Epithelial cell of esophagus (primary cell): Measurements from ENCODE around the gene INO80B.
"Not testable (repeated sequence)": the region's sequence is repeated elsewhere in the genome, so short reads cannot be mapped to it uniquely, and the experiment has no call there.

Experiments
- DNase-seq: peaks from one replicate; pipeline ENCODE4 v3.0.0; 2010; ENCODE audit warnings: low read depth
- H3K4me3 ChIP-seq: 2 replicates; pipeline ENCODE4 v1.5.1; 2011; ENCODE audit warnings: mild to moderate bottlenecking, low read length, control low read depth
- TF ChIP-seq, protein P1 (sequence below): IDR thresholded peaks from 2 replicates; pipeline ENCODE4 v1.5.1; 2011; ENCODE audit warnings: low read depth, mild to moderate bottlenecking, low read length, control low read depth, inconsistent platforms; ENCODE audit not compliant: insufficient read depth; ENCODE audit errors: missing control alignments

INO80B gene

GRCh38 chr2:74474481-74474880 is 19.6 kb downstream of the INO80B start:
- no peak for DNase-seq
- TF ChIP-seq, protein P1, sequence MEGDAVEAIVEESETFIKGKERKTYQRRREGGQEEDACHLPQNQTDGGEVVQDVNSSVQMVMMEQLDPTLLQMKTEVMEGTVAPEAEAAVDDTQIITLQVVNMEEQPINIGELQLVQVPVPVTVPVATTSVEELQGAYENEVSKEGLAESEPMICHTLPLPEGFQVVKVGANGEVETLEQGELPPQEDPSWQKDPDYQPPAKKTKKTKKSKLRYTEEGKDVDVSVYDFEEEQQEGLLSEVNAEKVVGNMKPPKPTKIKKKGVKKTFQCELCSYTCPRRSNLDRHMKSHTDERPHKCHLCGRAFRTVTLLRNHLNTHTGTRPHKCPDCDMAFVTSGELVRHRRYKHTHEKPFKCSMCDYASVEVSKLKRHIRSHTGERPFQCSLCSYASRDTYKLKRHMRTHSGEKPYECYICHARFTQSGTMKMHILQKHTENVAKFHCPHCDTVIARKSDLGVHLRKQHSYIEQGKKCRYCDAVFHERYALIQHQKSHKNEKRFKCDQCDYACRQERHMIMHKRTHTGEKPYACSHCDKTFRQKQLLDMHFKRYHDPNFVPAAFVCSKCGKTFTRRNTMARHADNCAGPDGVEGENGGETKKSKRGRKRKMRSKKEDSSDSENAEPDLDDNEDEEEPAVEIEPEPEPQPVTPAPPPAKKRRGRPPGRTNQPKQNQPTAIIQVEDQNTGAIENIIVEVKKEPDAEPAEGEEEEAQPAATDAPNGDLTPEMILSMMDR = no peak

DNA sequence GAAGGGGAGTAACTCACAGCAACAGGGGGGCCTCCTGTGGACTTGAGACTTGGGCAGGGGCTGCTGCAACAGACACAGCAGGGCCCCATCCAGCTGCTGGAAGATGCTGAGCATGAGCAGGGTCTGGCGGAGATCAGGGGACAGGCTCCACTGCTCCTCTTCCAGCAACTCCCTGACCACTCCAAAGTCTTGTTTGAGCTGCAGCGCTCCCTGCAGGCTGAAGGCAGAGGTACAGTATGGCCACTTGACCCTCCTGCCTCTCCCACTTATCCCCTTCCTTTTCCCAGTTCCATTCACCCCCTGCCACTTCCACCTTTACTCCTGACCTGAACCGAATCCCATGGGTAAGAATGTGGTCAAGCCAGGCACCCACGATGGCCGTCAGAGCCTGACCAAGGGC is 20.0 kb downstream of the INO80B start:
- H3K4me3 ChIP-seq = no peak overlapping the region
- no peak for DNase-seq
- TF ChIP-seq, protein P1 = peak; percentile 35

More at GRCh38 chr2:74474481-74474880, 19.6 kb downstream of the INO80B start:
- no peak overlapping the region for H3K4me3 ChIP-seq

DNA sequence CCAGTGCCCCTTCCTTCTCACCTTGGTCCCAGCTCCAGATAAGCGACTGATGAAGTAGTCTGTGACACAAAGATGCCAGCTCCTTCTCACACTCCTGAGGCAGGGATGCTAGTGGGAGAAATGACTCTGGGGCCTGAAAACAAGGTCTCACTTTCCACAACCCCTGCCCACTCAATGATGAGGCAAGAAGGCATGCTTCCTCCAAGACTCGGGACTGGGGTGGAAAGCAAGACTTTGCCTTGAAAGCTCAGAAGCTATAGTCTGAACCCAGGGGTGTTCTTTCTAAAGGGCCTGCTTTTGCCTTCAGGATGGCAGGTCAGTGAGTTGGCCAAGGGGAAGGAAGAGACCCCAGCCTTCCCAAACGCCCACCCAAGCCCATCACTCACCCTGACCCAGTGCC is 26.5 kb downstream of the INO80B start:
- H3K4me3 ChIP-seq = peak overlapping the region; percentile 97
- TF ChIP-seq, protein P1 = no peak
- no peak for DNase-seq

GRCh38 chr2:74481961-74482800 is 27.3 kb downstream of the INO80B start:
- H3K4me3 ChIP-seq = peak overlapping the region; percentile 97
- peak; percentile 39 for DNase-seq
- TF ChIP-seq, protein P1 = no peak

- DNase-seq = peak; percentile 96
- peak within 1 kb of the TSS; percentile 97 for H3K4me3 ChIP-seq
Observed at GRCh38 chr2:74482801-74483674, 28.2 kb downstream of the INO80B start, which contains the start of the genes CCDC142 and TTC31. TSS of gene CCDC142 (minus strand) at chr2:74482998. CDS start at chr2:74482837, 161 bp downstream. TSS of gene TTC31 (plus strand) at chr2:74483081. CDS start at chr2:74483096, 15 bp downstream.

DNA sequence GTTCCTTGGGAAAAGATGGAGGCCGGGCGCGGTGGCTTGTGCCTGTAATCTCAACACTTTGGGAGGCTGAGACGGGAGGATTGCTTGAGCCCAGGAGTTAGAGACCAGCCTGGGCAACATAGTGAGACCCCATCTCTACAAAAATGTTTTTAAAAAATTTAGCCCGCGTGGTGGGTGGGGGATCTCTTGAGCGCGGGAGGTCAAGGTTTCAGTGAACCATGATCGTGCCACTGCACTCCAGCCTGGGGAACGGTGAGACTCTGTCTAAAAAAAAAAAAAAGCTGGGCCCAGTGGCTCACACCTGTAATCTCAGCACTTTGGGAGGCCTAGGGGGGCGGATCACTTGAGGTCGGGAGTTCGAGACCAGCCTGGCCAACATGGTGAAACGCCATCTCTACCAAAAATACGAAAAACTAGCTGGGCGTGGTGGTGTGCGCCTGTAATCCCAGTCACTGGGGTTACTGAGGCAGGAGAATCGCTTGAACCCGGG is 28.8 kb downstream of the INO80B start:
- H3K4me3 ChIP-seq = peak overlapping the region; percentile 97
- DNase-seq = not testable (repeated sequence)

More at GRCh38 chr2:74482801-74483674, 28.2 kb downstream of the INO80B start, which contains the start of the genes CCDC142 and TTC31:
- TF ChIP-seq, protein P1 = peak; percentile 92

- TF ChIP-seq, protein P1 = no peak
- DNase-seq = no peak
Observed at GRCh38 chr2:74486141-74486540, 31.3 kb downstream of the INO80B start.

More at GRCh38 chr2:74486141-74486540, 31.3 kb downstream of the INO80B start:
- no peak overlapping the region for H3K4me3 ChIP-seq
